Breast epithelium (tissue), 4 donors: ENCODE results near the gene KLF12. TPM values are rescaled to one million over a fixed set of nuclear protein-coding genes. Genes with fewer than 3 reads are reported as not detected.

Experiments
- DNase-seq, 2 donors: peaks; one replicate each; pipeline ENCODE4 v3.0.0-alpha.2; 2019; ENCODE audit warnings: low spot score in 2 of 2
- H3K27ac ChIP-seq, 2 donors: fragments of 200-600 bp; sonication (generic) in 1 of 2; one replicate each; pipeline ENCODE4 v1.5.1; 2016 to 2019; ENCODE audit warnings: mild to moderate bottlenecking in 1 of 2
- H3K27me3 ChIP-seq, 2 donors: fragments of 200-600 bp; sonication (generic) in 1 of 2; one replicate each; pipeline versions ENCODE4 v1.5.1 to v1.6.0; 2017 to 2019; ENCODE audit warnings: control low read depth in 1 of 2, mild to moderate bottlenecking in 1 of 2
- H3K36me3 ChIP-seq: fragments of 200-600 bp; one replicate; pipeline ENCODE4 v1.5.1; 2019
- H3K4me1 ChIP-seq, 2 donors: fragments of 200-600 bp; sonication (generic); one replicate each; pipeline ENCODE4 v1.5.1; 2016 to 2019; ENCODE audit warnings: control low read depth in 1 of 2
- H3K4me3 ChIP-seq, 3 donors: fragments of 200-600 bp; sonication (generic); 1 replicate in 2 of 3; 2 replicates in 1 of 3; pipeline ENCODE4 v1.5.1; 2016 to 2019; ENCODE audit warnings: mild to moderate bottlenecking in 3 of 3, moderate library complexity in 2 of 3
- H3K9me3 ChIP-seq, 2 donors: fragments of 200-600 bp; sonication (generic) in 1 of 2; one replicate each; pipeline ENCODE4 v1.5.1; 2016 to 2019; ENCODE audit warnings: control low read depth in 1 of 2
- POLR2A ChIP-seq: fragments of 450-650 bp; IDR thresholded peaks from one replicate; pipeline ENCODE4 v1.6.1; 2016; ENCODE audit warnings: antibody characterized with exemption, mild to moderate bottlenecking, moderate library complexity
- POLR2AphosphoS5 ChIP-seq, 3 donors: sonication (generic); formaldehyde crosslinking; IDR thresholded peaks; one replicate each; pipeline ENCODE4 v1.6.1; 2017; ENCODE audit warnings: antibody characterized with exemption in 3 of 3
- intact Hi-C: fragments of 100-400 bp; cut with DNase I; formaldehyde crosslinking; loops from one replicate; pipeline ENCODE4 v1.15.1; 2023; ENCODE audit warnings: low total_unique reads
- total RNA-seq, 3 donors: library from RNA; depleted of rRNA; stranded (reverse); fragments of >200 nt; gene quantifications; one replicate each; pipeline ENCODE4 v1.1.0, GENCODE V29; 2016
- TF ChIP-seq, protein P1 (sequence below), 3 donors: fragments of 450-650 bp; IDR thresholded peaks; one replicate each; pipeline ENCODE4 v1.5.1; 2016 to 2017; ENCODE audit warnings: antibody characterized with exemption in 3 of 3, mild to moderate bottlenecking in 3 of 3, moderate library complexity in 3 of 3

KLF12 gene
- total RNA-seq, 3 donors from 2014 or later, result 8.5 to 13.6 (median 9.8) TPM

DNA sequence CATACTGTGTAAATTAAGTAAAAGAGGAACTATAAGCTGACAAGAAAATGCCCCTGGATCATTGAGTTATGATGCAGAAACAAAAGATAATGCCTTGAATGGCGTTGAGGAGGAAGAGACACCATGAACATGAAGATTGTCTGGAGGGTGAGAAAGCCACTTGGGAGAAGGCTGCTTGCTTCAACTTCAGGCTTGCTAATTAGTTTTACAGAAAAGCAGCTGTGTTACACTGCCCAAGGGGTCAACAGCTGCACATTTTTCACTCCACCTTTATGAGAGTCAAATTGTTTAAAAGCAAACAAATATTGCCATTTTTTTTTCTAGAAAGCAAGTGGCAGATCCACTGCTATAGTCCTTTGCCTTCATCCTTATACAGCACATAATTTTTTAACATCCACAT, 35.5 kb upstream of the KLF12 start:
- no peak for DNase-seq
- Histone ChIP-seq H3K4me3 (no peak overlapping the region), H3K27me3 (no peaks in the 10 kb centered on the region), H3K27ac (no peak overlapping the region), H3K4me1 (no peaks in the 10 kb centered on the region), H3K36me3 (no peaks in the 10 kb centered on the region), H3K9me3 (no peaks in the 10 kb centered on the region)
- intact Hi-C loops, result loop anchor here (5.0 kb wide), 1 partner anchor 68 kb away; no protein-coding TSS in a partner anchor
- TF ChIP-seq POLR2AphosphoS5 (IDR thresholded peaks at IDR 0.05) (no peak), POLR2A (no peak)
- TF ChIP-seq, protein P1, sequence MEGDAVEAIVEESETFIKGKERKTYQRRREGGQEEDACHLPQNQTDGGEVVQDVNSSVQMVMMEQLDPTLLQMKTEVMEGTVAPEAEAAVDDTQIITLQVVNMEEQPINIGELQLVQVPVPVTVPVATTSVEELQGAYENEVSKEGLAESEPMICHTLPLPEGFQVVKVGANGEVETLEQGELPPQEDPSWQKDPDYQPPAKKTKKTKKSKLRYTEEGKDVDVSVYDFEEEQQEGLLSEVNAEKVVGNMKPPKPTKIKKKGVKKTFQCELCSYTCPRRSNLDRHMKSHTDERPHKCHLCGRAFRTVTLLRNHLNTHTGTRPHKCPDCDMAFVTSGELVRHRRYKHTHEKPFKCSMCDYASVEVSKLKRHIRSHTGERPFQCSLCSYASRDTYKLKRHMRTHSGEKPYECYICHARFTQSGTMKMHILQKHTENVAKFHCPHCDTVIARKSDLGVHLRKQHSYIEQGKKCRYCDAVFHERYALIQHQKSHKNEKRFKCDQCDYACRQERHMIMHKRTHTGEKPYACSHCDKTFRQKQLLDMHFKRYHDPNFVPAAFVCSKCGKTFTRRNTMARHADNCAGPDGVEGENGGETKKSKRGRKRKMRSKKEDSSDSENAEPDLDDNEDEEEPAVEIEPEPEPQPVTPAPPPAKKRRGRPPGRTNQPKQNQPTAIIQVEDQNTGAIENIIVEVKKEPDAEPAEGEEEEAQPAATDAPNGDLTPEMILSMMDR (IDR thresholded peaks at IDR 0.05), result no peak

DNA sequence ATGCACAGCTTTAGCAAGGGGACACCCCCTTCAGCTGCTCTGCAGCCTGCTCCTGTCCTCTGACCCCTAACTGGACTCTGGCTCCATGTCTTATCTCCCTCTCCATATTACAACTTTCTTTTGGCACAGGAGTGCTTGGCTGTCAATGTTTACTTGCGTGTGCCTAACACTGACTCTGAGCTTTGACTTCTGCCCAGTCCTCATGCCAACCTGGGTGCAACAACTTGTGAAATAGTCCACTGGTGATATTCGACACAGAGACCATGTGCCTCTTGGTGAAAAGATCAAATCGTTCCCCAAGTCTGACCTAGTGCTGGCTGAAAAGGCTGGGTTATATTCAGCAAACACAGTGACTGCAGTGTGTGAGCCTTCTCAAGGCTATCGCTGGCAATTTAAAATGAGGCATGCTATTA, 34.1 kb upstream of the KLF12 start:
- Histone ChIP-seq H3K4me1 (no peaks in the 10 kb centered on the region), H3K27me3 (no peaks in the 10 kb centered on the region), H3K36me3 (no peaks in the 10 kb centered on the region), H3K4me3 (no peak overlapping the region), H3K27ac (no peak overlapping the region), H3K9me3 (no peaks in the 10 kb centered on the region)
- no peak for DNase-seq
- intact Hi-C loops, result loop anchor here (5.0 kb wide), 1 partner anchor 69 kb away; no protein-coding TSS in a partner anchor
- no peak for TF ChIP-seq POLR2AphosphoS5 (IDR thresholded peaks at IDR 0.05)
- TF ChIP-seq, protein P1 (IDR thresholded peaks at IDR 0.05), result no peak

DNA sequence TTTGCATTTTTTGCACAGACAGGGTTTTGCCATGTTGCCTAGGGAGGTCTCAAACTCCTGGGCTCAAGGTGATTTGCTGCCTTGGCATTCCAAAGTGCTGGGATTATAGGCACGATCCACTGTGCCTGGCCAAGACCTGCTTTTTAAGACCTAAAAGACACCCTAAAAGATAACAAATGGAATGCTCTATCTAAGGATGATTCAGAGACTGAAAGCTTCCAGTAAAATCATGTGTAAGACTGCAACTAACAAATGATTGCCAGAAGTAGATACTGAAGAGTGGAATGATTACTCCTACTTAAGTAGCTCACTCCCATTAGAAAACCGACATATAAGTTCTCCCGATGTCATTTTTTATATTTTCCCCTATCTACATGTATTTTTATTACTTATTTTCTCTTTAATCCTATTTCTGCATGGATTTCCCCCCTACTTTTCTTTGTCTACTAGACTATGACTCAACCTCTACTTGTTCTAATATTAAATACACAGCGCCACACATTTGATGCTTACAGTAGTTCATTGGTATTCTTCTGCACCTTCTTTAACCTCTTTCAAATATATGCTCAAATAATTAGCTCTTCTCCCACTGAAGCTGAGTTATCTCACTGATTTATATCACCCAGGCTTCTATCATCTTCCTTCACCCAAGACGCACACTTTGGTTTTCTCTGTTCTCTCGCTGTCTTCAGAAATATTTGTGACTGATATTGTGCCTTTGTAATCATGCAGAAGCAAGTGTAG, 32.2 kb upstream of the KLF12 start:
- H3K4me1 ChIP-seq, result no peaks in the 10 kb centered on the region
- no peaks in the 10 kb centered on the region for H3K9me3 ChIP-seq
- TF ChIP-seq, protein P1 (IDR thresholded peaks at IDR 0.05), result no peak
- TF ChIP-seq POLR2AphosphoS5 (IDR thresholded peaks at IDR 0.05) (no peak), POLR2A (no peak)
- no peak for DNase-seq
- H3K4me3 ChIP-seq, result no peak overlapping the region
- H3K27ac ChIP-seq, result no peak overlapping the region
- intact Hi-C loops, result loop anchor here (5.0 kb wide), 1 partner anchor 71 kb away; no protein-coding TSS in a partner anchor
- no peaks in the 10 kb centered on the region for H3K36me3 ChIP-seq
- no peaks in the 10 kb centered on the region for H3K27me3 ChIP-seq

DNA sequence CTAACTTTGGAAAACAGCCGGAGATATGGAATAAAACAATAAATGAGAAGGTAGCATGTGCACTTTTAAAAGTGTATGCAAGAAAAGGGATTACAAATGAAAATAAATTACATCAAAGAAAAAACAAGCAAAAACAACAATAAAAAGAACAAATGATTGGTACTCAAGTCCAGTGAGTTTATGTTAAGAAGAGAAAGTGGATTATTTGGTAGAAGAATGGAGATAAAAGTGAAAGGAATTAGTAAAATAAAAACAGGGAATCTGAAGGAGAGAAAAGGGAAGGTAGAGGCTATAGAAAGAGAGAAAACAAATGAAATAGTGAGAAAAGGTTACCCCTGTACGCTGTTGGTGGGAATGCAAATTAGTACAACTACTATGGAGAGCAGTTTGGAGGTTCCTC, 28.6 kb upstream of the KLF12 start:
- Histone ChIP-seq H3K4me1 (no peaks in the 10 kb centered on the region), H3K9me3 (no peaks in the 10 kb centered on the region), H3K27me3 (no peaks in the 10 kb centered on the region), H3K27ac (no peak overlapping the region), H3K36me3 (no peaks in the 10 kb centered on the region), H3K4me3 (no peak overlapping the region)
- intact Hi-C loops, result no loop called here
- DNase-seq, result no peak
- TF ChIP-seq POLR2AphosphoS5 (IDR thresholded peaks at IDR 0.05), result no peak
- TF ChIP-seq, protein P1 (IDR thresholded peaks at IDR 0.05), result no peak
- no peak for TF ChIP-seq POLR2A

DNA sequence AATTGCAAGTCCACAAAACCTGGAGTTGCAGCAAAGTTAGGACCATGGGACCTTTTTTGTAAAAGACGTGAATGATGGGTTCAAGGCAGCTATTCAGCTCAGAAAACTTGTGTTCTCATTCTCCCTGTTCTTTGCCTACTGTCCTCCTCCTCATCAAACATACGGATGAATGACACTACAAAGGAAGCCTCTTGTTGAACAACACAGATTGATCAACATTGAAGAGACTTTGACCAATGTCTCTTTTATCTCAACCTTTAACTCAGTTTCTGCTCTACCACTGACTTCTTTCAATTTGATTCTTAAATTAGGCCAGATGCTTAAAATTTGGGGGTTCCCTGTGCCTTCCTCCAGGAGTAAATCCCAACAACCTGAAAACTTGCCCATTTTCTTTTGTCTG, 27.9 kb upstream of the KLF12 start:
- intact Hi-C loops, result no loop called here
- Histone ChIP-seq H3K4me3 (no peak overlapping the region), H3K4me1 (no peaks in the 10 kb centered on the region), H3K27me3 (no peaks in the 10 kb centered on the region), H3K36me3 (no peaks in the 10 kb centered on the region), H3K9me3 (no peaks in the 10 kb centered on the region), H3K27ac (no peak overlapping the region)
- no peak for DNase-seq
- TF ChIP-seq, protein P1 (IDR thresholded peaks at IDR 0.05), result no peak
- TF ChIP-seq POLR2AphosphoS5 (IDR thresholded peaks at IDR 0.05) (no peak), POLR2A (no peak)
